Mesenchymal stem cell (in vitro differentiated cells and primary cell): ENCODE measurements around the gene TMC4.
"Not testable (repeated sequence)": the region's sequence is repeated elsewhere in the genome, so short reads cannot be mapped to it uniquely, and the experiment has no call there.

Source experiments
- DNase-seq: peaks from one replicate; pipeline ENCODE4 v3.0.0-alpha.2; 2013
- H2AFZ ChIP-seq: one replicate; pipeline ENCODE4 v1.6.1; 2013; ENCODE audit warnings: low read depth, mild to moderate bottlenecking, control low read depth, inconsistent platforms, low read length, moderate library complexity
- H2AK5ac ChIP-seq: 2 replicates; pipeline ENCODE4 v1.6.1; 2013; ENCODE audit warnings: low read length, moderate library complexity, mild to moderate bottlenecking, inconsistent platforms; ENCODE audit not compliant: severe bottlenecking
- H2BK120ac ChIP-seq: one replicate; pipeline ENCODE4 v1.6.1; 2013; ENCODE audit warnings: low read depth, mild to moderate bottlenecking, inconsistent platforms, low read length, moderate library complexity
- H2BK12ac ChIP-seq, 2 experiments: one replicate each; pipeline ENCODE4 v1.6.1; 2013; ENCODE audit warnings: inconsistent platforms in 2 of 2, low read length in 2 of 2, mild to moderate bottlenecking in 2 of 2, moderate library complexity in 2 of 2, control low read depth in 1 of 2
- H2BK15ac ChIP-seq: one replicate; pipeline ENCODE4 v1.6.1; 2013; ENCODE audit warnings: mild to moderate bottlenecking, low read depth, inconsistent platforms; ENCODE audit not compliant: poor library complexity, severe bottlenecking
- H2BK5ac ChIP-seq: 2 replicates; pipeline ENCODE4 v1.6.1; 2013; ENCODE audit warnings: low read depth, mild to moderate bottlenecking, low read length, control low read depth, inconsistent platforms; ENCODE audit not compliant: poor library complexity, severe bottlenecking
- H3K14ac ChIP-seq, 2 experiments: one replicate each; pipeline ENCODE4 v1.6.1; 2013; ENCODE audit warnings: inconsistent platforms in 2 of 2, low read length in 2 of 2, control low read depth in 1 of 2, mild to moderate bottlenecking in 1 of 2, moderate library complexity in 1 of 2
- H3K18ac ChIP-seq, 2 experiments: one replicate each; pipeline ENCODE4 v1.6.1; 2013; ENCODE audit warnings: inconsistent platforms in 2 of 2, low read length in 2 of 2, control low read depth in 1 of 2, low read depth in 1 of 2, mild to moderate bottlenecking in 1 of 2
- H3K23ac ChIP-seq, 2 experiments: one replicate each; pipeline ENCODE4 v1.6.1; 2013; ENCODE audit warnings: inconsistent platforms in 2 of 2, low read length in 2 of 2, mild to moderate bottlenecking in 2 of 2, moderate library complexity in 2 of 2, control low read depth in 1 of 2
- H3K27ac ChIP-seq: 2 replicates; pipeline ENCODE4 v1.5.1; 2013; ENCODE audit warnings: mild to moderate bottlenecking, moderate library complexity, low read length, control low read depth, inconsistent platforms; ENCODE audit not compliant: poor library complexity, severe bottlenecking
- H3K27me3 ChIP-seq, 2 experiments: 2 replicates each; pipeline versions ENCODE4 v1.6.1 to v1.7.0; 2013; ENCODE audit warnings: low read length in 2 of 2, mild to moderate bottlenecking in 2 of 2, moderate library complexity in 2 of 2, control low read depth in 1 of 2, inconsistent platforms in 1 of 2; ENCODE audit not compliant: control insufficient read depth in 1 of 2, insufficient read depth in 1 of 2
- H3K36me3 ChIP-seq, 2 experiments: 2 replicates each; pipeline versions ENCODE4 v1.6.1 to v1.7.0; 2013; ENCODE audit warnings: low read length in 2 of 2, control low read depth in 1 of 2, inconsistent platforms in 1 of 2, low read depth in 1 of 2, mild to moderate bottlenecking in 1 of 2; ENCODE audit not compliant: insufficient read depth in 2 of 2, control insufficient read depth in 1 of 2
- H3K4ac ChIP-seq, 2 experiments: one replicate each; pipeline ENCODE4 v1.6.1; 2013; ENCODE audit warnings: inconsistent platforms in 2 of 2, low read length in 2 of 2, mild to moderate bottlenecking in 2 of 2, moderate library complexity in 2 of 2, control low read depth in 1 of 2, low read depth in 1 of 2
- H3K4me1 ChIP-seq: 2 replicates; pipeline ENCODE4 v1.6.1; 2013; ENCODE audit warnings: low read depth, low read length, control low read depth; ENCODE audit not compliant: control insufficient read depth, insufficient read depth
- H3K4me2 ChIP-seq: 2 replicates; pipeline ENCODE4 v1.6.1; 2013; ENCODE audit warnings: low read length, mild to moderate bottlenecking, inconsistent platforms; ENCODE audit not compliant: poor library complexity, severe bottlenecking
- H3K4me3 ChIP-seq, 2 experiments: 2 replicates each; pipeline versions ENCODE4 v1.5.1 to v1.7.0; 2013; ENCODE audit warnings: low read length in 2 of 2, mild to moderate bottlenecking in 2 of 2, control low read depth in 1 of 2, low read depth in 1 of 2; ENCODE audit not compliant: insufficient read depth in 1 of 2
- H3K79me1 ChIP-seq: replicated peaks from 2 replicates; pipeline ENCODE4 v1.6.1; 2013; ENCODE audit warnings: mild to moderate bottlenecking, control low read depth, low read length, inconsistent platforms; ENCODE audit not compliant: poor library complexity, severe bottlenecking
- H3K9ac ChIP-seq: 2 replicates; pipeline ENCODE4 v1.7.0; 2013; ENCODE audit warnings: mild to moderate bottlenecking, low read length, moderate library complexity
- H3K9me3 ChIP-seq: 2 replicates; pipeline ENCODE4 v1.7.0; 2013; ENCODE audit warnings: mild to moderate bottlenecking, low read length; ENCODE audit not compliant: control insufficient read depth
- H4K8ac ChIP-seq: one replicate; pipeline ENCODE4 v1.6.1; 2013; ENCODE audit warnings: inconsistent platforms, mild to moderate bottlenecking, low read length, moderate library complexity
- H4K91ac ChIP-seq: one replicate; pipeline ENCODE4 v1.6.1; 2013; ENCODE audit warnings: mild to moderate bottlenecking, low read length, inconsistent platforms
- WGBS: methylation state at CpG from one replicate; pipeline ENCODE4 v1.1.7; 2013; ENCODE audit warnings: mixed read lengths; 5-methylcytosine and 5-hydroxymethylcytosine counted together

The TMC4 gene

DNA sequence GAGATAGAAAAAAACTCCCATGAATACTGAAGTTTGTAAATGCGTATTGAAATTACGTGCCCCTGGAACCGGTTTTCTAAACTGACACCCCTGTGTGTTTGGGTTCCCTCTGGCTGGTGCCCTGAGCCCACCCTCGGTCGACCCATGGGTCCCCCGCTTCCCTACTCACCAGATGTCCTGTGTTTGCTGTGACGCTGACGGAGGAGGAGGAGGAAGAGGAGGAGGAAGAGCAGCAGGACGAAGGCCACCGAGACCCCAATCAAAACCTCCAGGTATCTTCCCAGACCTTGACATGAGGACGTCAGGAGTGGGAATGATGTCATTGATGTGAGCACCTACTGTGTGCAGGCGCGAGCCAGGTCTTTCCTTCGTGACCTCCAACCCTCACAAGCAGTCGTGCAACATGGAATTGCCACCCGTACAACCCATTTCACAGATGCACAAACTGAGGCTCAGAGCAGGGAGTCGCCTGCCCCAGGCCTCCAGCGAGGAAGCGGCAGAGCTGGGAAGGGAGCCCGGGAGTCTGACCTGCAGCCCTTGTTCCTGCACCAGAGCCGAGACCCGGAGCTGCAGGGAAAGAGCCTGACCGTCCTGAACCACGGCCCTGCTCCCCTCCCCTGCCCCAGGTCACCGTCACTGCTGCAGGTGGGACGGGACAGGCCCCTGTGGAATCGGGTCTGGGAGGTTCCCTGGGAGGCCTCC, 46.2 kb upstream of the TMC4 start:
- H3K9me3 ChIP-seq: no peaks in the 10 kb centered on the region
- no peak overlapping the region for H3K18ac ChIP-seq
- H4K91ac ChIP-seq: no peak overlapping the region
- H3K9ac ChIP-seq: no peak overlapping the region
- H2BK15ac ChIP-seq: no peak overlapping the region
- H3K4me2 ChIP-seq: no peak overlapping the region
- 97% methylated on average over 23 of the region's 27 CpGs for WGBS
- no peak overlapping the region for H3K4ac ChIP-seq
- H3K27me3 ChIP-seq: peaks cover 4 to 13% of the 10 kb centered on the region in 2 experiments
- no peak overlapping the region for H3K27ac ChIP-seq
- no peak overlapping the region for H2AK5ac ChIP-seq
- H3K23ac ChIP-seq: no peak overlapping the region
- H2BK5ac ChIP-seq: no peak overlapping the region
- no peak overlapping the region for H4K8ac ChIP-seq
- no peak overlapping the region for H2AFZ ChIP-seq
- peaks cover 25% of the 10 kb centered on the region for H3K4me1 ChIP-seq
- H2BK120ac ChIP-seq: no peak overlapping the region
- DNase-seq: no peak
- H2BK12ac ChIP-seq: no peak overlapping the region
- H3K14ac ChIP-seq: no peak overlapping the region
- H3K79me1 ChIP-seq: peaks cover 13% of the 10 kb centered on the region
- H3K4me3 ChIP-seq: peak overlapping the region in 1 of 2 experiments; percentile 17
- H3K36me3 ChIP-seq: peaks cover 13 to 17% of the 10 kb centered on the region in 2 experiments

- H2BK120ac ChIP-seq: no peak overlapping the region
- no peak overlapping the region for H3K4ac ChIP-seq
- no peak overlapping the region for H4K91ac ChIP-seq
- no peak overlapping the region for H2AK5ac ChIP-seq
- H3K23ac ChIP-seq: no peak overlapping the region
- no peak overlapping the region for H2BK12ac ChIP-seq
- no peak overlapping the region for H2BK15ac ChIP-seq
- no peak overlapping the region for H4K8ac ChIP-seq
- H3K4me2 ChIP-seq: no peak overlapping the region
- no peak overlapping the region for H3K27ac ChIP-seq
- no peak overlapping the region for H3K4me3 ChIP-seq
- peaks cover 16% of the 10 kb centered on the region for H3K79me1 ChIP-seq
- peaks cover 14 to 17% of the 10 kb centered on the region in 2 experiments for H3K36me3 ChIP-seq
- no peaks in the 10 kb centered on the region for H3K9me3 ChIP-seq
- H3K27me3 ChIP-seq: peaks cover 4 to 7% of the 10 kb centered on the region in 2 experiments
- H2AFZ ChIP-seq: no peak overlapping the region
- no peak for DNase-seq
- H3K4me1 ChIP-seq: peaks cover 25% of the 10 kb centered on the region
- H3K14ac ChIP-seq: no peak overlapping the region
- H2BK5ac ChIP-seq: no peak overlapping the region
- H3K18ac ChIP-seq: no peak overlapping the region
- WGBS: 96% methylated on average over 7 of the region's 8 CpGs
- no peak overlapping the region for H3K9ac ChIP-seq
Observed at GRCh38 chr19:54218259-54218658, 45.3 kb upstream of the TMC4 start.

DNA sequence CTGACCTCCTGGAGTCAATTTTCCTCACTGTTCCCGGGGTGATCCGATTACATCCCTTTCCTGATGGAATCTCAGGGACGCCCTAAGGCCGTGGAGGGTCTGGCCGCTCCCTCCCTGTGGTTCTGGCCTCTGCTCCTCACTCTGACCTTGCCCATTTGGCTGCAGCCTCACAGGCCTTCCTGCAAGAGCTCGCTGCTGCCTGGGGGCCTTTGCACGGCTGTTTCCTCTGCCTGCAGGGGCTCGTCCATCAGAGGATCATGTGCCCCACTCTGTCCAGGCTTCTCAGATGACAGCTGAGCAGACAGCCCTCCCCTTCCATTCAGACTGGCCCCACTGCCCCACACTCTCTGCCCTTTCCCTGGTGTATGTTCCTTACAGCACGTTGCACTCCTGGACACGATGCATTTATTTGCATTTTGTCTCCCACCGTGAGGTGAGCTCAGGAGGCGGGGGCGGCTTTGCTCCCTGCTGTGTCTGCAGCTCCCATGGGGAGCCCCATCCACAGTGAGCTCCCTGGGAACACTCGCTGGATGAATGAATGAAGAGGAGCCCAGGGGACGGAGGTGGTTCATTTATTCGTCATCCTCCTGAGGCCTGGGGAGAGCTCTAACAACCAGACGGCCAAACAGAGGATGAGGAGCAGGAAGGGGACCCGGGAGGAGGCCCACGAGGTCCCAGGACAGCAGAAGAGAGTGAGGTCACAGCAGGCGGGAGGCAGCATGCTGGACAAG, 44.7 kb upstream of the TMC4 start:
- not testable (repeated sequence) for H3K4ac ChIP-seq, H3K27ac ChIP-seq, H2BK12ac ChIP-seq, H3K4me3 ChIP-seq, H3K23ac ChIP-seq, DNase-seq, H2BK120ac ChIP-seq, H2BK15ac ChIP-seq, H3K4me2 ChIP-seq, H2AFZ ChIP-seq, H3K9ac ChIP-seq, H3K9me3 ChIP-seq, H2AK5ac ChIP-seq, H3K14ac ChIP-seq, H4K8ac ChIP-seq, H4K91ac ChIP-seq, H3K27me3 ChIP-seq, H3K18ac ChIP-seq, H2BK5ac ChIP-seq
- peaks cover 17% of the 10 kb centered on the region for H3K79me1 ChIP-seq
- H3K36me3 ChIP-seq: peaks cover 16 to 17% of the 10 kb centered on the region in 2 experiments
- H3K4me1 ChIP-seq: peaks cover 24% of the 10 kb centered on the region
- WGBS: 71% methylated on average over 14 of the region's 20 CpGs

GRCh38 chr19:54216869-54217268, 43.9 kb upstream of the TMC4 start:
- no peak overlapping the region for H3K27ac ChIP-seq
- no peak overlapping the region for H3K18ac ChIP-seq
- no peak for DNase-seq
- no peak overlapping the region for H2BK5ac ChIP-seq
- no peak overlapping the region for H3K9ac ChIP-seq
- no peak overlapping the region for H2AK5ac ChIP-seq
- peaks cover 16 to 17% of the 10 kb centered on the region in 2 experiments for H3K36me3 ChIP-seq
- H3K4ac ChIP-seq: no peak overlapping the region
- H2BK120ac ChIP-seq: no peak overlapping the region
- H3K4me3 ChIP-seq: no peak overlapping the region
- no peak overlapping the region for H3K4me2 ChIP-seq
- H2BK15ac ChIP-seq: no peak overlapping the region
- peaks cover 19% of the 10 kb centered on the region for H3K79me1 ChIP-seq
- peaks cover 25% of the 10 kb centered on the region for H3K4me1 ChIP-seq
- no peak overlapping the region for H2AFZ ChIP-seq
- H3K14ac ChIP-seq: no peak overlapping the region
- H3K27me3 ChIP-seq: peaks cover 0 to under 1% of the 10 kb centered on the region in 2 experiments
- no peaks in the 10 kb centered on the region for H3K9me3 ChIP-seq
- no peak overlapping the region for H4K8ac ChIP-seq
- H2BK12ac ChIP-seq: no peak overlapping the region
- WGBS: 91% methylated on average over 8 of the region's 9 CpGs
- H4K91ac ChIP-seq: no peak overlapping the region
- no peak overlapping the region for H3K23ac ChIP-seq
